ENCODE measurements around the gene EMP3. TPM values are rescaled to one million over a fixed set of nuclear protein-coding genes. Genes with fewer than 3 reads are reported as not detected.

Gene EMP3
- total and polyA plus RNA-seq, 2 of the 13 experiments (the other 11 are each of a cell fraction or from before 2014, with no cell fraction given), result 2.2 to 7.8 TPM

DNA sequence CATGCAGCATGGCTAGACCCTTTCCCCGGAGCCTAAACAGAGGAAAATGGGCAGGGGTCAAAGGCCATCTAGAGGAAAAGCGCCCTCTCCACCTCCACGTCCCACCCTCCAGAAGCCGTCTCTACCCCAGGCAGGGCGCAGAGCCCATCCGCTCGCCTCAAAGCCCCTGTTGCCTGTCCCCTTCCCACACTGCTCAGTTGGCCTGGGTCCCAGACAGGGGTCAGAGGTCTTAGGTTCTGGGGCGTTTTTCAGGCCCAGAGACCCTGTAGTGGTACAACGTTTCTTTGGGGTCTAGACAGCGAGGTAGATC, 38.1 kb downstream of the EMP3 start (continued):
- TF ChIP-seq, protein P1, sequence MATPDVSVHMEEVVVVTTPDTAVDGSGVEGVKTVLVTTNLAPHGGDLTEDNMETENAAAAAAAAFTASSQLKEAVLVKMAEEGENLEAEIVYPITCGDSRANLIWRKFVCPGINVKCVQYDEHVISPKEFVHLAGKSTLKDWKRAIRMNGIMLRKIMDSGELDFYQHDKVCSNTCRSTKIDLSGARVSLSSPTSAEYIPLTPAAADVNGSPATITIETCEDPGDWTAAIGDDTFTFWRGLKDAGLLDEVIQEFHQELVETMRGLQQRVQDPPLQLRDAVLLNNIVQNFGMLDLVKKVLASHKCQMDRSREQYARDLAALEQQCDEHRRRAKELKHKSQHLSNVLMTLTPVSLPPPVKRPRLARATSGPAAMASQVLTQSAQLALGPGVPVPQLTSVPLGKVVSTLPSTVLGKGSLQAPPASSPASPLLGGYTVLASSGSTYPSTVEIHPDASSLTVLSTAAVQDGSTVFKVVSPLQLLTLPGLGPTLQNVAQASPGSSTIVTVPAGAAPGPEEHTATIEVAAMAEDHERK (CRISPR knock-in tag; IDR thresholded peaks at IDR 0.05; ENCODE audit: low read depth), result no peak
- TF ChIP-seq SCMH1 (CRISPR knock-in tag; IDR thresholded peaks at IDR 0.05; ENCODE audit: borderline replicate concordance) (no peak), ZNF296 (CRISPR knock-in tag; conservative IDR thresholded peaks at IDR 0.05) (no peak), ZNF17 (CRISPR knock-in tag; IDR thresholded peaks at IDR 0.05) (no peak), ZNF672 (CRISPR knock-in tag; IDR thresholded peaks at IDR 0.05) (no peak), CEBPG (CRISPR knock-in tag; IDR thresholded peaks at IDR 0.05) (no peak), PAX8 (CRISPR knock-in tag; IDR thresholded peaks at IDR 0.05; ENCODE audit: borderline replicate concordance) (no peak), ZNF660 (CRISPR knock-in tag; IDR thresholded peaks at IDR 0.05; ENCODE audit: borderline replicate concordance, low read depth) (no peak), MAF1 (CRISPR knock-in tag; IDR thresholded peaks at IDR 0.05; ENCODE audit: borderline replicate concordance) (no peak), KLF13 (CRISPR knock-in tag; IDR thresholded peaks at IDR 0.05) (0 out of 2 replicates have a peak, but pooled peaks have one; percentile 37), ZNF510 (CRISPR knock-in tag; IDR thresholded peaks at IDR 0.05; ENCODE audit: low read depth) (no peak), ZNF496 (CRISPR knock-in tag; IDR thresholded peaks at IDR 0.05; ENCODE audit: insufficient replicate concordance) (no peak), JUND (CRISPR knock-in tag; IDR thresholded peaks at IDR 0.05) (no peak), ZBTB7A (CRISPR knock-in tag; IDR thresholded peaks at IDR 0.05) (0 out of 2 replicates have a peak, but pooled peaks have one; percentile 48), ZNF253 (CRISPR knock-in tag; IDR thresholded peaks at IDR 0.05; ENCODE audit: borderline replicate concordance) (no peak), ZNF354B (CRISPR knock-in tag; IDR thresholded peaks at IDR 0.05) (no peak), ARNTL (CRISPR knock-in tag; IDR thresholded peaks at IDR 0.05) (no peak), ZNF264 (CRISPR knock-in tag; IDR thresholded peaks at IDR 0.05) (no peak), KLF6 (CRISPR knock-in tag; IDR thresholded peaks at IDR 0.05) (no peak), MBD4 (IDR thresholded peaks at IDR 0.05; ENCODE audit: borderline replicate concordance, low read length) (no peak), ZNF605 (CRISPR knock-in tag; IDR thresholded peaks at IDR 0.05) (peak; percentile 41; the same call in 1 of the 2 replicates)
- TF ChIP-seq, protein P2, sequence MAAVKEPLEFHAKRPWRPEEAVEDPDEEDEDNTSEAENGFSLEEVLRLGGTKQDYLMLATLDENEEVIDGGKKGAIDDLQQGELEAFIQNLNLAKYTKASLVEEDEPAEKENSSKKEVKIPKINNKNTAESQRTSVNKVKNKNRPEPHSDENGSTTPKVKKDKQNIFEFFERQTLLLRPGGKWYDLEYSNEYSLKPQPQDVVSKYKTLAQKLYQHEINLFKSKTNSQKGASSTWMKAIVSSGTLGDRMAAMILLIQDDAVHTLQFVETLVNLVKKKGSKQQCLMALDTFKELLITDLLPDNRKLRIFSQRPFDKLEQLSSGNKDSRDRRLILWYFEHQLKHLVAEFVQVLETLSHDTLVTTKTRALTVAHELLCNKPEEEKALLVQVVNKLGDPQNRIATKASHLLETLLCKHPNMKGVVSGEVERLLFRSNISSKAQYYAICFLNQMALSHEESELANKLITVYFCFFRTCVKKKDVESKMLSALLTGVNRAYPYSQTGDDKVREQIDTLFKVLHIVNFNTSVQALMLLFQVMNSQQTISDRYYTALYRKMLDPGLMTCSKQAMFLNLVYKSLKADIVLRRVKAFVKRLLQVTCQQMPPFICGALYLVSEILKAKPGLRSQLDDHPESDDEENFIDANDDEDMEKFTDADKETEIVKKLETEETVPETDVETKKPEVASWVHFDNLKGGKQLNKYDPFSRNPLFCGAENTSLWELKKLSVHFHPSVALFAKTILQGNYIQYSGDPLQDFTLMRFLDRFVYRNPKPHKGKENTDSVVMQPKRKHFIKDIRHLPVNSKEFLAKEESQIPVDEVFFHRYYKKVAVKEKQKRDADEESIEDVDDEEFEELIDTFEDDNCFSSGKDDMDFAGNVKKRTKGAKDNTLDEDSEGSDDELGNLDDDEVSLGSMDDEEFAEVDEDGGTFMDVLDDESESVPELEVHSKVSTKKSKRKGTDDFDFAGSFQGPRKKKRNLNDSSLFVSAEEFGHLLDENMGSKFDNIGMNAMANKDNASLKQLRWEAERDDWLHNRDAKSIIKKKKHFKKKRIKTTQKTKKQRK (IDR thresholded peaks at IDR 0.05; ENCODE audit: low read length), result no peak
- TF ChIP-seq, protein P3, sequence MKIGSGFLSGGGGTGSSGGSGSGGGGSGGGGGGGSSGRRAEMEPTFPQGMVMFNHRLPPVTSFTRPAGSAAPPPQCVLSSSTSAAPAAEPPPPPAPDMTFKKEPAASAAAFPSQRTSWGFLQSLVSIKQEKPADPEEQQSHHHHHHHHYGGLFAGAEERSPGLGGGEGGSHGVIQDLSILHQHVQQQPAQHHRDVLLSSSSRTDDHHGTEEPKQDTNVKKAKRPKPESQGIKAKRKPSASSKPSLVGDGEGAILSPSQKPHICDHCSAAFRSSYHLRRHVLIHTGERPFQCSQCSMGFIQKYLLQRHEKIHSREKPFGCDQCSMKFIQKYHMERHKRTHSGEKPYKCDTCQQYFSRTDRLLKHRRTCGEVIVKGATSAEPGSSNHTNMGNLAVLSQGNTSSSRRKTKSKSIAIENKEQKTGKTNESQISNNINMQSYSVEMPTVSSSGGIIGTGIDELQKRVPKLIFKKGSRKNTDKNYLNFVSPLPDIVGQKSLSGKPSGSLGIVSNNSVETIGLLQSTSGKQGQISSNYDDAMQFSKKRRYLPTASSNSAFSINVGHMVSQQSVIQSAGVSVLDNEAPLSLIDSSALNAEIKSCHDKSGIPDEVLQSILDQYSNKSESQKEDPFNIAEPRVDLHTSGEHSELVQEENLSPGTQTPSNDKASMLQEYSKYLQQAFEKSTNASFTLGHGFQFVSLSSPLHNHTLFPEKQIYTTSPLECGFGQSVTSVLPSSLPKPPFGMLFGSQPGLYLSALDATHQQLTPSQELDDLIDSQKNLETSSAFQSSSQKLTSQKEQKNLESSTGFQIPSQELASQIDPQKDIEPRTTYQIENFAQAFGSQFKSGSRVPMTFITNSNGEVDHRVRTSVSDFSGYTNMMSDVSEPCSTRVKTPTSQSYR (CRISPR knock-in tag; IDR thresholded peaks at IDR 0.05; ENCODE audit: borderline replicate concordance), result no peak
- TF ChIP-seq, protein P4, sequence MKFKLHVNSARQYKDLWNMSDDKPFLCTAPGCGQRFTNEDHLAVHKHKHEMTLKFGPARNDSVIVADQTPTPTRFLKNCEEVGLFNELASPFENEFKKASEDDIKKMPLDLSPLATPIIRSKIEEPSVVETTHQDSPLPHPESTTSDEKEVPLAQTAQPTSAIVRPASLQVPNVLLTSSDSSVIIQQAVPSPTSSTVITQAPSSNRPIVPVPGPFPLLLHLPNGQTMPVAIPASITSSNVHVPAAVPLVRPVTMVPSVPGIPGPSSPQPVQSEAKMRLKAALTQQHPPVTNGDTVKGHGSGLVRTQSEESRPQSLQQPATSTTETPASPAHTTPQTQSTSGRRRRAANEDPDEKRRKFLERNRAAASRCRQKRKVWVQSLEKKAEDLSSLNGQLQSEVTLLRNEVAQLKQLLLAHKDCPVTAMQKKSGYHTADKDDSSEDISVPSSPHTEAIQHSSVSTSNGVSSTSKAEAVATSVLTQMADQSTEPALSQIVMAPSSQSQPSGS (CRISPR knock-in tag; IDR thresholded peaks at IDR 0.05), result no peak; the same call in 1 of the 2 replicates
